GM23338 (cell line): Measurements from ENCODE around the gene OR10R2. TPM values are rescaled to one million over a fixed set of nuclear protein-coding genes. Genes with fewer than 3 reads are reported as not detected.

Source experiments
- ATAC-seq: fragments of 200-7000 bp; cut with Tn5 transposase; 3 replicates; pipeline ENCODE4 v1.9.1; 2020
- DNase-seq: peaks from one replicate; pipeline ENCODE4 v3.0.0-alpha.2; 2015; ENCODE audit warnings: low spot score
- H2AFZ ChIP-seq: fragments of 200-600 bp; sonication (generic); 2 replicates; pipeline ENCODE4 v1.8.0; 2016; ENCODE audit warnings: antibody characterized with exemption, mild to moderate bottlenecking, moderate library complexity
- H3F3A ChIP-seq: fragments of 200-600 bp; sonication (generic); replicated peaks from 2 replicates; pipeline ENCODE4 v1.8.0; 2017; ENCODE audit warnings: antibody characterized with exemption, mixed run types, low read depth
- H3K27ac ChIP-seq: fragments of 200-600 bp; sonication (generic); 2 replicates; pipeline ENCODE4 v1.6.1; 2016; ENCODE audit warnings: low read depth
- H3K27me3 ChIP-seq: fragments of 200-600 bp; sonication (generic); 2 replicates; pipeline ENCODE4 v1.8.0; 2016; ENCODE audit warnings: mild to moderate bottlenecking, mixed run types, moderate library complexity; ENCODE audit not compliant: insufficient read depth
- H3K36me3 ChIP-seq: fragments of 200-600 bp; sonication (generic); 2 replicates; pipeline ENCODE4 v1.8.0; 2016; ENCODE audit warnings: mild to moderate bottlenecking; ENCODE audit not compliant: insufficient read depth
- H3K4me1 ChIP-seq: fragments of 200-600 bp; sonication (generic); 2 replicates; pipeline ENCODE4 v1.8.0; 2016; ENCODE audit warnings: mild to moderate bottlenecking, moderate library complexity; ENCODE audit not compliant: insufficient read depth
- H3K4me2 ChIP-seq: fragments of 200-600 bp; sonication (generic); 2 replicates; pipeline ENCODE4 v1.7.1; 2017; ENCODE audit warnings: mixed run types
- H3K4me3 ChIP-seq: fragments of 200-600 bp; sonication (generic); 2 replicates; pipeline ENCODE4 v1.6.1; 2016; ENCODE audit warnings: mixed run types
- H3K79me2 ChIP-seq: fragments of 200-600 bp; sonication (generic); replicated peaks from 2 replicates; pipeline ENCODE4 v1.8.0; 2017; ENCODE audit warnings: mild to moderate bottlenecking; ENCODE audit not compliant: insufficient read depth
- H3K9me2 ChIP-seq: fragments of 200-600 bp; sonication (generic); 2 replicates; pipeline ENCODE4 v1.8.0; 2017; ENCODE audit not compliant: insufficient read depth
- H4K20me1 ChIP-seq: fragments of 200-600 bp; sonication (generic); replicated peaks from 2 replicates; pipeline ENCODE4 v1.8.0; 2017; ENCODE audit warnings: mild to moderate bottlenecking; ENCODE audit not compliant: insufficient read depth
- H3K27ac Mint-ChIP-seq: 2 replicates; pipeline ENCODE4 v1.8.0; 2020; ENCODE audit warnings: inconsistent platforms, mild to moderate bottlenecking, moderate library complexity, mixed read lengths
- H3K27me3 Mint-ChIP-seq: 3 replicates; pipeline ENCODE4 v1.8.0; 2022; ENCODE audit warnings: low read depth, mild to moderate bottlenecking, moderate library complexity, mixed read lengths, inconsistent platforms; ENCODE audit not compliant: insufficient read depth, poor library complexity
- H3K36me3 Mint-ChIP-seq: 3 replicates; pipeline ENCODE4 v1.8.0; 2021; ENCODE audit warnings: low read depth, mild to moderate bottlenecking, inconsistent platforms, moderate library complexity, mixed read lengths
- H3K4me1 Mint-ChIP-seq: 3 replicates; pipeline ENCODE4 v1.8.0; 2020; ENCODE audit warnings: mild to moderate bottlenecking, inconsistent platforms, mixed read lengths
- H3K4me3 Mint-ChIP-seq: 3 replicates; pipeline ENCODE4 v1.8.0; 2021; ENCODE audit warnings: moderate library complexity, mild to moderate bottlenecking, inconsistent platforms, mixed read lengths
- H3K9me3 Mint-ChIP-seq: 3 replicates; pipeline ENCODE4 v1.8.0; 2020; ENCODE audit warnings: moderate library complexity, mild to moderate bottlenecking, inconsistent platforms, mixed read lengths
- EZH2 ChIP-seq: fragments of 200-600 bp; sonication (generic); IDR thresholded peaks from one replicate; pipeline ENCODE4 v1.8.0; 2017; ENCODE audit warnings: antibody characterized with exemption, mild to moderate bottlenecking, low read depth; ENCODE audit not compliant: unreplicated experiment
- polyA plus RNA-seq: library from polyadenylated mRNA; unstranded; fragments of >200 nt; fragmentation: Nextera tagmentation; extraction: Ambion mirVana; gene quantifications from 2 replicates; pipeline ENCODE4 v1.2.1, GENCODE V29; 2016
- total RNA-seq: library from RNA; depleted of rRNA; stranded (reverse); fragments of >200 nt; shearing (Covaris generic); gene quantifications from 2 replicates; pipeline ENCODE4 v1.2.3, GENCODE V29; 2014
- TF ChIP-seq, protein P1 (sequence below): fragments of 250-450 bp; sonication (Bioruptor Pico); IDR thresholded peaks from 2 replicates; pipeline ENCODE4 v1.5.0; 2020; ENCODE audit warnings: mild to moderate bottlenecking, moderate library complexity
- TF ChIP-seq, protein P2 (sequence below): IDR thresholded peaks from 2 replicates; pipeline ENCODE4 v1.6.1; 2016; ENCODE audit warnings: antibody characterized with exemption
- TF ChIP-seq, protein P3 (sequence below): IDR thresholded peaks from one replicate; pipeline ENCODE4 v1.6.1; 2018; ENCODE audit warnings: antibody characterized with exemption; ENCODE audit not compliant: unreplicated experiment

The OR10R2 gene
- total and polyA plus RNA-seq, 2 experiments from 2014 or later, result not detected

DNA sequence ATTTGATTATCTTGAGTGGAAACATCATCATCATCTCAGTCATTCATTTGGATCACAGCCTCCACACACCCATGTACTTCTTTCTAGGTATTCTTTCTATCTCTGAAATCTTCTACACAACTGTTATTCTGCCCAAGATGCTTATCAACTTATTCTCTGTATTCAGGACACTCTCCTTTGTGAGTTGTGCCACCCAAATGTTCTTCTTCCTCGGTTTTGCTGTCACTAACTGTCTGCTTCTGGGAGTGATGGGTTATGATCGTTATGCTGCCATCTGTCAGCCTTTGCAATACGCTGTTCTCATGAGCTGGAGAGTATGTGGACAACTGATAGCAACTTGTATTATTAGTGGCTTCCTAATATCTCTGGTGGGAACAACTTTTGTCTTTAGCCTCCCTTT, 19.3 kb downstream of the OR10R2 start (continued):
- TF ChIP-seq, protein P1, sequence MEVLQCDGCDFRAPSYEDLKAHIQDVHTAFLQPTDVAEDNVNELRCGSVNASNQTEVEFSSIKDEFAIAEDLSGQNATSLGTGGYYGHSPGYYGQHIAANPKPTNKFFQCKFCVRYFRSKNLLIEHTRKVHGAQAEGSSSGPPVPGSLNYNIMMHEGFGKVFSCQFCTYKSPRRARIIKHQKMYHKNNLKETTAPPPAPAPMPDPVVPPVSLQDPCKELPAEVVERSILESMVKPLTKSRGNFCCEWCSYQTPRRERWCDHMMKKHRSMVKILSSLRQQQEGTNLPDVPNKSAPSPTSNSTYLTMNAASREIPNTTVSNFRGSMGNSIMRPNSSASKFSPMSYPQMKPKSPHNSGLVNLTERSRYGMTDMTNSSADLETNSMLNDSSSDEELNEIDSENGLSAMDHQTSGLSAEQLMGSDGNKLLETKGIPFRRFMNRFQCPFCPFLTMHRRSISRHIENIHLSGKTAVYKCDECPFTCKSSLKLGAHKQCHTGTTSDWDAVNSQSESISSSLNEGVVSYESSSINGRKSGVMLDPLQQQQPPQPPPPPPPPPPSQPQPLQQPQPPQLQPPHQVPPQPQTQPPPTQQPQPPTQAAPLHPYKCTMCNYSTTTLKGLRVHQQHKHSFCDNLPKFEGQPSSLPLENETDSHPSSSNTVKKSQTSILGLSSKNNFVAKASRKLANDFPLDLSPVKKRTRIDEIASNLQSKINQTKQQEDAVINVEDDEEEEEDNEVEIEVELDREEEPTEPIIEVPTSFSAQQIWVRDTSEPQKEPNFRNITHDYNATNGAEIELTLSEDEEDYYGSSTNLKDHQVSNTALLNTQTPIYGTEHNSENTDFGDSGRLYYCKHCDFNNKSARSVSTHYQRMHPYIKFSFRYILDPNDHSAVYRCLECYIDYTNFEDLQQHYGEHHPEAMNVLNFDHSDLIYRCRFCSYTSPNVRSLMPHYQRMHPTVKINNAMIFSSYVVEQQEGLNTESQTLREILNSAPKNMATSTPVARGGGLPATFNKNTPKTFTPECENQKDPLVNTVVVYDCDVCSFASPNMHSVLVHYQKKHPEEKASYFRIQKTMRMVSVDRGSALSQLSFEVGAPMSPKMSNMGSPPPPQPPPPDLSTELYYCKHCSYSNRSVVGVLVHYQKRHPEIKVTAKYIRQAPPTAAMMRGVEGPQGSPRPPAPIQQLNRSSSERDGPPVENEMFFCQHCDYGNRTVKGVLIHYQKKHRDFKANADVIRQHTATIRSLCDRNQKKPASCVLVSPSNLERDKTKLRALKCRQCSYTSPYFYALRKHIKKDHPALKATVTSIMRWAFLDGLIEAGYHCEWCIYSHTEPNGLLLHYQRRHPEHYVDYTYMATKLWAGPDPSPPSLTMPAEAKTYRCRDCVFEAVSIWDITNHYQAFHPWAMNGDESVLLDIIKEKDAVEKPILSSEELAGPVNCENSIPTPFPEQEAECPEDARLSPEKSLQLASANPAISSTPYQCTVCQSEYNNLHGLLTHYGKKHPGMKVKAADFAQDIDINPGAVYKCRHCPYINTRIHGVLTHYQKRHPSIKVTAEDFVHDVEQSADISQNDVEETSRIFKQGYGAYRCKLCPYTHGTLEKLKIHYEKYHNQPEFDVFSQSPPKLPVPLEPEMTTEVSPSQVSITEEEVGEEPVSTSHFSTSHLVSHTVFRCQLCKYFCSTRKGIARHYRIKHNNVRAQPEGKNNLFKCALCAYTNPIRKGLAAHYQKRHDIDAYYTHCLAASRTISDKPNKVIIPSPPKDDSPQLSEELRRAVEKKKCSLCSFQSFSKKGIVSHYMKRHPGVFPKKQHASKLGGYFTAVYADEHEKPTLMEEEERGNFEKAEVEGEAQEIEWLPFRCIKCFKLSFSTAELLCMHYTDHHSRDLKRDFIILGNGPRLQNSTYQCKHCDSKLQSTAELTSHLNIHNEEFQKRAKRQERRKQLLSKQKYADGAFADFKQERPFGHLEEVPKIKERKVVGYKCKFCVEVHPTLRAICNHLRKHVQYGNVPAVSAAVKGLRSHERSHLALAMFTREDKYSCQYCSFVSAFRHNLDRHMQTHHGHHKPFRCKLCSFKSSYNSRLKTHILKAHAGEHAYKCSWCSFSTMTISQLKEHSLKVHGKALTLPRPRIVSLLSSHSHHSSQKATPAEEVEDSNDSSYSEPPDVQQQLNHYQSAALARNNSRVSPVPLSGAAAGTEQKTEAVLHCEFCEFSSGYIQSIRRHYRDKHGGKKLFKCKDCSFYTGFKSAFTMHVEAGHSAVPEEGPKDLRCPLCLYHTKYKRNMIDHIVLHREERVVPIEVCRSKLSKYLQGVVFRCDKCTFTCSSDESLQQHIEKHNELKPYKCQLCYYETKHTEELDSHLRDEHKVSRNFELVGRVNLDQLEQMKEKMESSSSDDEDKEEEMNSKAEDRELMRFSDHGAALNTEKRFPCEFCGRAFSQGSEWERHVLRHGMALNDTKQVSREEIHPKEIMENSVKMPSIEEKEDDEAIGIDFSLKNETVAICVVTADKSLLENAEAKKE, result no peak

DNA sequence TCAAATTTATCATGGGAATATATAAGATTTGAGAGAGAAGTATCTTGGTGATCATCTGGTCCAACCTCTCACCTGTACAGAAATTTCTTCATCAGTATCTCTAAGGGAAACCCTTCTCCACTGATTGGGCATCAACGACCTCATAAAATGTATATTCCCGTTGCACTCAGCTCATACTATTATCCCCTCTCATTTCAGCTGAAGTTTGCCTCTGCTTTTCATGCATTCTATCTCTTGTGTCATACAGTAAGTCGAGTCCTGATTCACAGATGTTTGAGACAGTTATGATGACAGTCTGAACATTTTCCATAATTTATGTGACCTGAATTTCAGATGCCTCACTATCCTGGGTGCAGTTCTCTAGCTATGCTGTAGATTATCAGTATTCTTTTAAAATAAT, 21.0 kb downstream of the OR10R2 start:
- 0 out of 2 replicates have a peak, but pooled peaks cover 5% of the 10 kb centered on the region for H3K9me2 ChIP-seq
- H3K27ac Mint-ChIP-seq, result no peak overlapping the region
- H3K27ac ChIP-seq, result no peak overlapping the region
- H3K4me1 Mint-ChIP-seq, result no peaks in the 10 kb centered on the region
- DNase-seq, result no peak
- H3K4me1 ChIP-seq, result no peaks in the 10 kb centered on the region
- H3K36me3 ChIP-seq, result no peaks in the 10 kb centered on the region
- ATAC-seq, result no peak
- no peaks in the 10 kb centered on the region for H3K27me3 Mint-ChIP-seq
- H3K9me3 Mint-ChIP-seq, result no peaks in the 10 kb centered on the region; the same call in 2 of the 3 replicates
- no peak overlapping the region for H2AFZ ChIP-seq
- H4K20me1 ChIP-seq, result no peaks in the 10 kb centered on the region
- no peak overlapping the region for H3K4me2 ChIP-seq
- no peaks in the 10 kb centered on the region for H3F3A ChIP-seq
- H3K4me3 ChIP-seq, result no peak overlapping the region
- H3K36me3 Mint-ChIP-seq, result no peaks in the 10 kb centered on the region
- no peaks in the 10 kb centered on the region for H3K27me3 ChIP-seq
- no peak overlapping the region for H3K4me3 Mint-ChIP-seq
- H3K79me2 ChIP-seq, result no peaks in the 10 kb centered on the region
- TF ChIP-seq, protein P2, sequence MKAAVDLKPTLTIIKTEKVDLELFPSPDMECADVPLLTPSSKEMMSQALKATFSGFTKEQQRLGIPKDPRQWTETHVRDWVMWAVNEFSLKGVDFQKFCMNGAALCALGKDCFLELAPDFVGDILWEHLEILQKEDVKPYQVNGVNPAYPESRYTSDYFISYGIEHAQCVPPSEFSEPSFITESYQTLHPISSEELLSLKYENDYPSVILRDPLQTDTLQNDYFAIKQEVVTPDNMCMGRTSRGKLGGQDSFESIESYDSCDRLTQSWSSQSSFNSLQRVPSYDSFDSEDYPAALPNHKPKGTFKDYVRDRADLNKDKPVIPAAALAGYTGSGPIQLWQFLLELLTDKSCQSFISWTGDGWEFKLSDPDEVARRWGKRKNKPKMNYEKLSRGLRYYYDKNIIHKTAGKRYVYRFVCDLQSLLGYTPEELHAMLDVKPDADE, result no peak
- TF ChIP-seq EZH2, result no peak
- TF ChIP-seq, protein P1, result no peak
- TF ChIP-seq, protein P3, sequence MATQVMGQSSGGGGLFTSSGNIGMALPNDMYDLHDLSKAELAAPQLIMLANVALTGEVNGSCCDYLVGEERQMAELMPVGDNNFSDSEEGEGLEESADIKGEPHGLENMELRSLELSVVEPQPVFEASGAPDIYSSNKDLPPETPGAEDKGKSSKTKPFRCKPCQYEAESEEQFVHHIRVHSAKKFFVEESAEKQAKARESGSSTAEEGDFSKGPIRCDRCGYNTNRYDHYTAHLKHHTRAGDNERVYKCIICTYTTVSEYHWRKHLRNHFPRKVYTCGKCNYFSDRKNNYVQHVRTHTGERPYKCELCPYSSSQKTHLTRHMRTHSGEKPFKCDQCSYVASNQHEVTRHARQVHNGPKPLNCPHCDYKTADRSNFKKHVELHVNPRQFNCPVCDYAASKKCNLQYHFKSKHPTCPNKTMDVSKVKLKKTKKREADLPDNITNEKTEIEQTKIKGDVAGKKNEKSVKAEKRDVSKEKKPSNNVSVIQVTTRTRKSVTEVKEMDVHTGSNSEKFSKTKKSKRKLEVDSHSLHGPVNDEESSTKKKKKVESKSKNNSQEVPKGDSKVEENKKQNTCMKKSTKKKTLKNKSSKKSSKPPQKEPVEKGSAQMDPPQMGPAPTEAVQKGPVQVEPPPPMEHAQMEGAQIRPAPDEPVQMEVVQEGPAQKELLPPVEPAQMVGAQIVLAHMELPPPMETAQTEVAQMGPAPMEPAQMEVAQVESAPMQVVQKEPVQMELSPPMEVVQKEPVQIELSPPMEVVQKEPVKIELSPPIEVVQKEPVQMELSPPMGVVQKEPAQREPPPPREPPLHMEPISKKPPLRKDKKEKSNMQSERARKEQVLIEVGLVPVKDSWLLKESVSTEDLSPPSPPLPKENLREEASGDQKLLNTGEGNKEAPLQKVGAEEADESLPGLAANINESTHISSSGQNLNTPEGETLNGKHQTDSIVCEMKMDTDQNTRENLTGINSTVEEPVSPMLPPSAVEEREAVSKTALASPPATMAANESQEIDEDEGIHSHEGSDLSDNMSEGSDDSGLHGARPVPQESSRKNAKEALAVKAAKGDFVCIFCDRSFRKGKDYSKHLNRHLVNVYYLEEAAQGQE, result no peak
